Heart left ventricle (tissue), 13 donors: ENCODE measurements around the gene GAMT.

Experiments
- POLR2A ChIP-seq, 2 donors: fragments of 450-650 bp; IDR thresholded peaks; one replicate each; pipeline ENCODE4 v1.6.1; 2017; ENCODE audit warnings: antibody characterized with exemption in 2 of 2, mild to moderate bottlenecking in 2 of 2, moderate library complexity in 2 of 2
- TF ChIP-seq, protein P1 (sequence below), 12 donors: fragments of 200-600 bp; sonication (generic) in 4 of 12; IDR thresholded peaks; one replicate each; pipeline versions ENCODE4 v1.5.0 to v1.8.0; 2018 to 2022; ENCODE audit warnings: antibody characterized with exemption in 12 of 12, mild to moderate bottlenecking in 5 of 12
- donor health status: ischemic (EF 13 %, LVEDD 7.1; RV severe dilation, severe dysfunction).
- donor health status: DM: no; HTN: yes; CAD: no.
- donor health status: DM: no; HTN: no; CAD: no.
- donor health status: ischemic (EF 25% LVEDD 6.9; RV normal size, moderate dysfunction).
- donor health status: ischemic (EF 25% LVEDD 5.7; RV mildly dilated, moderate dysfunction).
- donor health status: ischemic (EF 35%, LVEDD 5.7; RV mildly dilated, moderate dysfunction).
- donor health status: nonischemic (EF 11% LVEDD 7.7; RV severe dilation, severe dysfunction).
- donor health status: DM: yes; HTN: yes; CAD: no.
- donor health status: PGD.
- donor health status: ischemic (EF 29% LVEDD 5.4; RV normal size, mild dysfunction).
- donor health status: nonischemic (EF 23%, LVEDD 6.1; RV moderate dilation, normal function).

DNA sequence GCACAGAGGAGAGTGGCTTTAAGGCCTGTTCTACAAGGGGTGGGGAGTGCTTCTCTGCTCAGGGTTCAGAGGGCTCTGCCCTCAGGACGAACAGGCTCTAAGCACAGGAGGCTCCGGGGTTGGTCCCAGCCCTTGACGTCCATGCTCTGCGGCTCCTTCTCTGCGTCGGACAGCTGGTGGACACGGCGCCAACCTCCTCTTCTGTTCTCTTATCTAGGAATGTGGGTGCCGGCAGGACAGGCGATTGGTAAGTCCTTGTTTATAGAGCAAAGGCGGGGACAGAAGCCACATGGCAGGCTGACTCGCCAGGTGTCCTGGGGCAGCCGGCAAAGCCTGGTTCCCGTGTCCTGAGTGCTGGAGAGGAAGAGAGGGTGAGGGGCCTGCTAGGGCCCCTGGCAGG lies 28.4 kb upstream of the GAMT start:
- TF ChIP-seq, protein P1, sequence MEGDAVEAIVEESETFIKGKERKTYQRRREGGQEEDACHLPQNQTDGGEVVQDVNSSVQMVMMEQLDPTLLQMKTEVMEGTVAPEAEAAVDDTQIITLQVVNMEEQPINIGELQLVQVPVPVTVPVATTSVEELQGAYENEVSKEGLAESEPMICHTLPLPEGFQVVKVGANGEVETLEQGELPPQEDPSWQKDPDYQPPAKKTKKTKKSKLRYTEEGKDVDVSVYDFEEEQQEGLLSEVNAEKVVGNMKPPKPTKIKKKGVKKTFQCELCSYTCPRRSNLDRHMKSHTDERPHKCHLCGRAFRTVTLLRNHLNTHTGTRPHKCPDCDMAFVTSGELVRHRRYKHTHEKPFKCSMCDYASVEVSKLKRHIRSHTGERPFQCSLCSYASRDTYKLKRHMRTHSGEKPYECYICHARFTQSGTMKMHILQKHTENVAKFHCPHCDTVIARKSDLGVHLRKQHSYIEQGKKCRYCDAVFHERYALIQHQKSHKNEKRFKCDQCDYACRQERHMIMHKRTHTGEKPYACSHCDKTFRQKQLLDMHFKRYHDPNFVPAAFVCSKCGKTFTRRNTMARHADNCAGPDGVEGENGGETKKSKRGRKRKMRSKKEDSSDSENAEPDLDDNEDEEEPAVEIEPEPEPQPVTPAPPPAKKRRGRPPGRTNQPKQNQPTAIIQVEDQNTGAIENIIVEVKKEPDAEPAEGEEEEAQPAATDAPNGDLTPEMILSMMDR (IDR thresholded peaks at IDR 0.05): no peak
- TF ChIP-seq POLR2A (IDR thresholded peaks at IDR 0.05): no peak
